ENCODE data around the gene NMRK1. TPM values are rescaled to one million over a fixed set of nuclear protein-coding genes. Genes with fewer than 3 reads are reported as not detected.

The NMRK1 gene
- total RNA-seq, 2 experiments from 2014 or later = 17.0 to 33.2 TPM

DNA sequence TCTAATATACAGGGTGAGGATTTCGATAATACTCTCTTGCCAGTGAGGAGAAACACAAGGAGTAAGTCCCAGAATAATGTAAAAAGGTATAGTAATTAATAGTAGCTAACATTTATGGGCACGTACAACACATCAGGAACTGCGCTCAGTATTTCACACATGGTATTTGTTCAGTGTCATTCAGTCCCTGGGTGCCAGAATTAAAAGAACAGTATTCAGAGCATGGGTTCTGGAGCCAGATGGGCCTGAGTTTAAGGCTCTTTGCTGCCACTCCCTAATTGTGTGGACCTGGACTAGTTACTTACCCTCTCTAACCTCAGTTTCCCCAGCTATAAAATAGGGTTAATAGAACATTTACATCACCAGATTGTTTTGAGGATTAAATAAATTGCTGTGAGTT is 16.7 kb upstream of the NMRK1 start:
- H2AFZ ChIP-seq (ENCODE audit: low read length) = no peak overlapping the region
- H3K79me2 ChIP-seq (ENCODE audit: insufficient read depth, low read depth, low read length) = peaks cover 5% of the 10 kb centered on the region; the same call in 1 of the 2 replicates
- H3K4me2 ChIP-seq (ENCODE audit: low read length) = no peak overlapping the region
- no peaks in the 10 kb centered on the region for H3K9me3 ChIP-seq (ENCODE audit: low read length)
- ChIA-PET POLR2A (interaction anchor here (2.4 kb wide), 1 partner anchor 12 kb away, joined by 9 read pairs; no protein-coding TSS in a partner anchor), CTCF (ENCODE audit: unreplicated experiment) (no interaction called here)
- no peak for DNase-seq (ENCODE audit: low spot score)
- H3K4me1 ChIP-seq (ENCODE audit: insufficient read depth, low read length, poor library complexity, severe bottlenecking) = no peaks in the 10 kb centered on the region
- TF ChIP-seq EZH2phosphoT487 (IDR thresholded peaks at IDR 0.05; ENCODE audit: borderline replicate concordance, low read depth, low read length) = no peak
- H4K20me1 ChIP-seq (ENCODE audit: insufficient read depth, low read length) = 0 out of 2 replicates have a peak, but pooled peaks cover 10% of the 10 kb centered on the region
- H3K36me3 ChIP-seq (ENCODE audit: insufficient read depth, low read length) = peaks cover 6% of the 10 kb centered on the region; the same call in 1 of the 2 replicates
- H3K9me2 ChIP-seq (ENCODE audit: insufficient read depth, low read length) = no peaks in the 10 kb centered on the region
- no peak overlapping the region for H3K27ac ChIP-seq (ENCODE audit: low read depth, low read length, poor library complexity, severe bottlenecking)
- H3K4me3 ChIP-seq (ENCODE audit: low read depth, low read length, poor library complexity, severe bottlenecking) = no peak overlapping the region
- intact Hi-C loops (cut with micrococcal nuclease; ENCODE audit: unreplicated experiment) = no loop called here
- no TSS peak for BruUV-seq (replicated peaks)

DNA sequence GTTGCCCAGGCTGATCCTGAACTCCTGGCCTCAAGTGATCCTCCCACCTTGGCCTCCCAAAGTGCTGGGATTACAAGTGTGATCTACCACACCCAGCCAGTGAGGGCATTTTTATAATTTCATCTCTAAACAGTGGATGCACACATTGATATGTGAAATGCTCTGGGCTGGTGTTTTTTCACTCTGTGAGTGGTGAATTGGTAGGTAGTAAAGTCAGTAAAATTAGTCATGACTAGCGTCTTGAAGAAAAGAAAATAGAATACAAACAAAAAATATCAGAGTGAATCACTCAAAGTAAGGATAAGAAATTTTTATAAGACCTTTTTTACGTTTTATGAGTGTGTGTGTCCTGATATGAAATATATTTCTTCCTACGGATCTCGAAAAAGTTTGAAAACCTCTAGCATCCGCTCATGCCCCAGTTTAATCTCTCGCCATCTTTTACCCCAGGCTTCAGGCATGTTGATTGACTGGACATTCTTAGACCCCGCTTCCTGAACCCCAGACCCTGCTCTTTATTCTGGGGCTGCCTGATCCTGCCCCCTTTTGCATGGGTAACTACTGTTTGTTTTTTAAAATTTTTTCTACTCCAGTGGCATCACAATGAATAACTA is 14.3 kb upstream of the NMRK1 start:
- no peak overlapping the region for H3K27ac ChIP-seq (ENCODE audit: low read depth, low read length, poor library complexity, severe bottlenecking)
- intact Hi-C loops (cut with micrococcal nuclease; ENCODE audit: unreplicated experiment) = no loop called here
- CTCF ChIA-PET (ENCODE audit: unreplicated experiment) = no interaction called here

DNA sequence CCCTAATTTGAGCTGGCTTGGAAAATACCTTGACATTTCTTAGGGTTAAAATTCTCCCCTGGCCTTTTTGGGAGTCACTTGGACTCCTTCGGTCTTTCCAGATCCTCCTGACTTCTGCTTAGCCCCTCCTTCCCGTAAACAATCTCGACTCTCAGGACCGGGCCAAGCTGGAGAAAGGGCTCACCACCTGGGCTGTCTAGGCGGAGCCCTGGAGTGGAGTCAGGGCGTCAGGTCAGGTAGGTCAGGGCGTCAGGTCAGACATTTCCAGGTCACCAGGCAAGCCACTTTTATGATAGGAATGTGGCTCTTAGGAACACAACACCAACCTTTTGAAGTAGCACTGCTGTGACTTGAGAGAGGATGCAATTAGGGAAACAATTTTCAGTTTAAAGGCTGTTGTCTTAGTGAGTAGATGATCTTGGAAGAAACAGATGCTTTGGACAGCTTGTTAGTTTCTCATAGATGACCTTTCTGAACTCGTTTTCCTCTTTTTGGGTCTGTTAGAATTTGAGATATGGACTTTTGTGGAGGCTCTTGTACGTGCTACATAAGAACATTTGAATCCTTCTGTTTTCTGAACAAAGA is 13.1 kb upstream of the NMRK1 start:
- intact Hi-C loops (cut with micrococcal nuclease; ENCODE audit: unreplicated experiment) = no loop called here

More for the DNA sequence above, 14.3 kb upstream of the NMRK1 start:
- H3K4me1 ChIP-seq (ENCODE audit: insufficient read depth, low read length, poor library complexity, severe bottlenecking) = no peaks in the 10 kb centered on the region
- H3K4me3 ChIP-seq (ENCODE audit: low read depth, low read length, poor library complexity, severe bottlenecking) = no peak overlapping the region
- H4K20me1 ChIP-seq (ENCODE audit: insufficient read depth, low read length) = 0 out of 2 replicates have a peak, but pooled peaks cover 8% of the 10 kb centered on the region
- POLR2A ChIA-PET = interaction anchor here (1.5 kb wide), 1 partner anchor 11 kb away, joined by 4 read pairs; no protein-coding TSS in a partner anchor
- BruUV-seq (replicated peaks) = no TSS peak
- no peak overlapping the region for H3K4me2 ChIP-seq (ENCODE audit: low read length)
- H3K79me2 ChIP-seq (ENCODE audit: insufficient read depth, low read depth, low read length) = peaks cover 13% of the 10 kb centered on the region; the same call in 1 of the 2 replicates
- no peak for DNase-seq (ENCODE audit: low spot score)
- no peaks in the 10 kb centered on the region for H3K9me2 ChIP-seq (ENCODE audit: insufficient read depth, low read length)
- H2AFZ ChIP-seq (ENCODE audit: low read length) = no peak overlapping the region
- peaks cover 6% of the 10 kb centered on the region; the same call in 1 of the 2 replicates for H3K36me3 ChIP-seq (ENCODE audit: insufficient read depth, low read length)
- H3K9me3 ChIP-seq (ENCODE audit: low read length) = no peaks in the 10 kb centered on the region
- TF ChIP-seq, protein P1, sequence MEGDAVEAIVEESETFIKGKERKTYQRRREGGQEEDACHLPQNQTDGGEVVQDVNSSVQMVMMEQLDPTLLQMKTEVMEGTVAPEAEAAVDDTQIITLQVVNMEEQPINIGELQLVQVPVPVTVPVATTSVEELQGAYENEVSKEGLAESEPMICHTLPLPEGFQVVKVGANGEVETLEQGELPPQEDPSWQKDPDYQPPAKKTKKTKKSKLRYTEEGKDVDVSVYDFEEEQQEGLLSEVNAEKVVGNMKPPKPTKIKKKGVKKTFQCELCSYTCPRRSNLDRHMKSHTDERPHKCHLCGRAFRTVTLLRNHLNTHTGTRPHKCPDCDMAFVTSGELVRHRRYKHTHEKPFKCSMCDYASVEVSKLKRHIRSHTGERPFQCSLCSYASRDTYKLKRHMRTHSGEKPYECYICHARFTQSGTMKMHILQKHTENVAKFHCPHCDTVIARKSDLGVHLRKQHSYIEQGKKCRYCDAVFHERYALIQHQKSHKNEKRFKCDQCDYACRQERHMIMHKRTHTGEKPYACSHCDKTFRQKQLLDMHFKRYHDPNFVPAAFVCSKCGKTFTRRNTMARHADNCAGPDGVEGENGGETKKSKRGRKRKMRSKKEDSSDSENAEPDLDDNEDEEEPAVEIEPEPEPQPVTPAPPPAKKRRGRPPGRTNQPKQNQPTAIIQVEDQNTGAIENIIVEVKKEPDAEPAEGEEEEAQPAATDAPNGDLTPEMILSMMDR (conservative IDR thresholded peaks at IDR 0.05; ENCODE audit: low read length) = no peak

More for the DNA sequence above, 13.1 kb upstream of the NMRK1 start:
- H3K4me2 ChIP-seq (ENCODE audit: low read length) = no peak overlapping the region
- H3K36me3 ChIP-seq (ENCODE audit: insufficient read depth, low read length) = peaks cover 6% of the 10 kb centered on the region; the same call in 1 of the 2 replicates
- H3K4me3 ChIP-seq (ENCODE audit: low read depth, low read length, poor library complexity, severe bottlenecking) = no peak overlapping the region
- H4K20me1 ChIP-seq (ENCODE audit: insufficient read depth, low read length) = 0 out of 2 replicates have a peak, but pooled peaks cover 8% of the 10 kb centered on the region
- H3K9me2 ChIP-seq (ENCODE audit: insufficient read depth, low read length) = no peaks in the 10 kb centered on the region
- ChIA-PET CTCF (ENCODE audit: unreplicated experiment) (interaction anchor here (0.9 kb wide), 1 partner anchor 9 kb away, joined by 3 read pairs; no protein-coding TSS in a partner anchor), POLR2A (interaction anchor here (0.6 to 1.5 kb wide), 3 partner anchors 10 to 508 kb away, joined by 3 to 4 read pairs (median 4); no protein-coding TSS in a partner anchor)
- H3K9me3 ChIP-seq (ENCODE audit: low read length) = no peaks in the 10 kb centered on the region
- H2AFZ ChIP-seq (ENCODE audit: low read length) = no peak overlapping the region
- H3K79me2 ChIP-seq (ENCODE audit: insufficient read depth, low read depth, low read length) = peaks cover 13% of the 10 kb centered on the region; the same call in 1 of the 2 replicates
- H3K4me1 ChIP-seq (ENCODE audit: insufficient read depth, low read length, poor library complexity, severe bottlenecking) = no peaks in the 10 kb centered on the region
- TF ChIP-seq, protein P1 (conservative IDR thresholded peaks at IDR 0.05; ENCODE audit: low read length) = no peak
- TF ChIP-seq EZH2phosphoT487 (IDR thresholded peaks at IDR 0.05; ENCODE audit: borderline replicate concordance, low read depth, low read length) = no peak
- no peak overlapping the region for H3K27ac ChIP-seq (ENCODE audit: low read depth, low read length, poor library complexity, severe bottlenecking)
- no TSS peak for BruUV-seq (replicated peaks)
- DNase-seq (ENCODE audit: low spot score) = no peak
